ENCODE results near the gene OR2J3. TPM values are rescaled to one million over a fixed set of nuclear protein-coding genes. Genes with fewer than 3 reads are reported as not detected.

The OR2J3 gene
- total and polyA plus RNA-seq, 10 of the 15 experiments (the other 5 are each of a cell fraction or from before 2014, with no cell fraction given): not detected

- no peak for TF ChIP-seq ZBTB40 (IDR thresholded peaks at IDR 0.05; ENCODE audit: borderline replicate concordance)
Observed at GRCh38 chr6:29082457-29082856, 25.4 kb upstream of the OR2J3 start (continued).

- no peak within 1 kb of the TSS for H3K4me2 ChIP-seq (ENCODE audit: control insufficient read depth, insufficient read depth)
- BruUV-seq (replicated peaks): no TSS peak
- no peak within 1 kb of the TSS for H3K9ac ChIP-seq (ENCODE audit: control insufficient read depth, insufficient read depth, low read length)
- no peak for TF ChIP-seq TCF12 (IDR thresholded peaks at IDR 0.05; ENCODE audit: low read depth, low read length)
- no peak for TF ChIP-seq POLR2AphosphoS2 (IDR thresholded peaks at IDR 0.05; ENCODE audit: low read depth, low read length)
- no peak for TF ChIP-seq EZH2 (IDR thresholded peaks at IDR 0.05; ENCODE audit: borderline replicate concordance, control insufficient read depth, low read depth, low read length)
- no peak for TF ChIP-seq SIN3A (IDR thresholded peaks at IDR 0.05; ENCODE audit: low read depth, low read length)
- TF ChIP-seq NR2C2 (IDR thresholded peaks at IDR 0.05; ENCODE audit: borderline replicate concordance, control insufficient read depth, insufficient read length, low read depth): no peak
- TF ChIP-seq YY1 (IDR thresholded peaks at IDR 0.05; ENCODE audit: low read depth, low read length): no peak
- TF ChIP-seq SRF (IDR thresholded peaks at IDR 0.05; ENCODE audit: low read depth in 2 of 2, low read length in 2 of 2): no peak
- no peak for TF ChIP-seq SREBF2 (IDR thresholded peaks at IDR 0.05; ENCODE audit: low read length)
- no peak for TF ChIP-seq RELA (IDR thresholded peaks at IDR 0.05; ENCODE audit: borderline replicate concordance, partially characterized antibody)
- no peak for TF ChIP-seq E2F8 (IDR thresholded peaks at IDR 0.05; ENCODE audit: low read depth, partially characterized antibody)
- TF ChIP-seq ATF2 (IDR thresholded peaks at IDR 0.05; ENCODE audit: low read length): no peak
- H3K27me3 ChIP-seq (replicated peaks in 1 of 2; ENCODE audit: control insufficient read depth in 2 of 2, insufficient read depth in 2 of 2, low read length in 1 of 2): no peaks in the 10 kb centered on the region
- H3K9me3 ChIP-seq (replicated peaks; ENCODE audit: control insufficient read depth, insufficient read depth, low read length): no peaks in the 10 kb centered on the region
- intact Hi-C loops (cut with micrococcal nuclease; ENCODE audit: unreplicated experiment): no loop called here
- ChIA-PET RAD21 (ENCODE audit: unreplicated experiment) (no interaction called here), CTCF (no interaction called here), POLR2A (no interaction called here), SMC1A (ENCODE audit: uncharacterized antibody, unreplicated experiment) (no interaction called here)
- FAIRE-seq (no peak), ATAC-seq (no peak), DNase-seq (ENCODE audit: low read depth, low spot score) (no peak)
- no peak within 1 kb of the TSS for H3K27ac ChIP-seq (ENCODE audit: control insufficient read depth, insufficient read depth)
- H3K79me2 ChIP-seq (ENCODE audit: control insufficient read depth, insufficient read depth, low read length): no peaks in the 10 kb centered on the region
- H3K4me3 ChIP-seq: no peak within 1 kb of the TSS
- no peaks in the 10 kb centered on the region for H3K4me1 ChIP-seq (ENCODE audit: control insufficient read depth, insufficient read depth, low read length)
- no peaks in the 10 kb centered on the region for H3K36me3 ChIP-seq (ENCODE audit: control insufficient read depth in 2 of 2, insufficient read depth in 2 of 2, low read length in 1 of 2)
- no peaks in the 10 kb centered on the region for H4K20me1 ChIP-seq (ENCODE audit: control insufficient read depth, insufficient read depth)
- no peak within 1 kb of the TSS for H2AFZ ChIP-seq (ENCODE audit: control insufficient read depth, low read depth, low read length)
- 89% methylated on average over 1 of the region's 1 CpG for WGBS (ENCODE audit: insufficient coverage, insufficient replicate concordance, low lambda C conversion rate, missing lambda C conversion rate)
- in situ Hi-C loops (cut with MboI): no loop called here
Observed at GRCh38 chr6:29087213-29087612, 20.6 kb upstream of the OR2J3 start, which contains the start of gene OR2B3. TSS of gene OR2B3 (minus strand) at chr6:29087313. CDS start at chr6:29087248, 65 bp downstream.

Measured in GM12878 (cell line).